Measurements from ENCODE around the gene TLE2. TPM values are rescaled to one million over a fixed set of nuclear protein-coding genes. Genes with fewer than 3 reads are reported as not detected.

The TLE2 gene
- total and polyA plus RNA-seq, 2 donors (not counting 3 experiments of a cell fraction or from before 2014, with no cell fraction given): 32.0 to 38.8 TPM

DNA sequence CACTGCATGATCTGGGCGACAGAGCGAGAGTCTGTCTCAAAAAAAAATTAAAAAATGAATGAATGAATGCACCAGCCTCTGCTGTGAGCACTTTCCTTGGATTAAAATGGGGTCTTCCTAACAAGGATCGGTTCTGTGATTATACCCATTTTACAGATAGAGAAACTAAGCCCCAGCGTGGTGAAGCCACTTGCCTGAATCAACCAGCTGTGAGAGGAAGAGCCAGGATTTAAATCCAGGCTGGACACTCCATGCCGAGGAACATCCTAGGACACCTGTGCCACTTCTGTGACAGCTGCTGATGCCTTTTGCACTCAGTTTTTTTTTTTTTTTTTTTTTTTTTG is 19.1 kb upstream of the TLE2 start:
- Histone ChIP-seq H3K9me3 (replicated peaks; ENCODE audit: control insufficient read depth, insufficient read depth, low read length) (no peaks in the 10 kb centered on the region), H3K4me2 (ENCODE audit: insufficient read depth, low read length) (no peak overlapping the region), H3K4me3 (replicated peaks in 1 of 3; ENCODE audit: insufficient read depth in 1 of 3, low read depth in 1 of 3, low read length in 3 of 3) (no peak overlapping the region), H3K4me1 (ENCODE audit: control insufficient read depth, extremely low read depth, insufficient read depth, low read length) (peaks cover 4% of the 10 kb centered on the region), H3K36me3 (ENCODE audit: control insufficient read depth in 2 of 2, extremely low read depth in 1 of 2, insufficient read depth in 2 of 2, low read length in 2 of 2) (peaks cover 0 to under 1% of the 10 kb centered on the region in 2 experiments), H3K27ac (ENCODE audit: insufficient read depth, low read depth, low read length) (no peak overlapping the region), H3K9ac (replicated peaks; ENCODE audit: extremely low read depth, insufficient read depth, low read length) (no peak overlapping the region), H4K20me1 (replicated peaks; ENCODE audit: control insufficient read depth, extremely low read depth, insufficient read depth, low read length) (no peaks in the 10 kb centered on the region), H3K79me2 (ENCODE audit: control insufficient read depth, insufficient read depth, low read length) (no peaks in the 10 kb centered on the region), H3K9me1 (replicated peaks; ENCODE audit: control insufficient read depth, extremely low read depth, insufficient read depth, low read length) (no peaks in the 10 kb centered on the region), H3K27me3 (ENCODE audit: control insufficient read depth in 2 of 2, insufficient read depth in 2 of 2, low read length in 2 of 2) (no peaks in the 10 kb centered on the region), H2AFZ (ENCODE audit: low read depth, low read length) (no peak overlapping the region)
- CTCF ChIA-PET: interaction anchor here (1.4 kb wide), 1 partner anchor 11 kb away, joined by 3 read pairs; no protein-coding TSS in a partner anchor
- DNase-seq (ENCODE audit: low read depth, low spot score): no peak
- BruUV-seq (replicated peaks): no TSS peak
- dilution Hi-C loops (cut with MboI; ENCODE audit: extremely low pct_ligation_motif_present, low sequenced_read_pairs): no loop called here
- TF ChIP-seq POLR2A (IDR thresholded peaks at IDR 0.05; ENCODE audit: low read depth, low read length) (no peak), POLR2AphosphoS5 (IDR thresholded peaks at IDR 0.05; ENCODE audit: insufficient read depth, low read depth, low read length) (no peak), GATA2 (IDR thresholded peaks at IDR 0.05; ENCODE audit: insufficient read depth, insufficient read length, low read depth, low read length) (no peak)
- TF ChIP-seq, protein P1, sequence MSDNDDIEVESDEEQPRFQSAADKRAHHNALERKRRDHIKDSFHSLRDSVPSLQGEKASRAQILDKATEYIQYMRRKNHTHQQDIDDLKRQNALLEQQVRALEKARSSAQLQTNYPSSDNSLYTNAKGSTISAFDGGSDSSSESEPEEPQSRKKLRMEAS (IDR thresholded peaks at IDR 0.05; ENCODE audit: insufficient read depth, insufficient read length): no peak
- intact Hi-C loops (cut with micrococcal nuclease): no loop called here
- FAIRE-seq: no peak
- POLR2A ChIA-PET: no interaction called here

DNA sequence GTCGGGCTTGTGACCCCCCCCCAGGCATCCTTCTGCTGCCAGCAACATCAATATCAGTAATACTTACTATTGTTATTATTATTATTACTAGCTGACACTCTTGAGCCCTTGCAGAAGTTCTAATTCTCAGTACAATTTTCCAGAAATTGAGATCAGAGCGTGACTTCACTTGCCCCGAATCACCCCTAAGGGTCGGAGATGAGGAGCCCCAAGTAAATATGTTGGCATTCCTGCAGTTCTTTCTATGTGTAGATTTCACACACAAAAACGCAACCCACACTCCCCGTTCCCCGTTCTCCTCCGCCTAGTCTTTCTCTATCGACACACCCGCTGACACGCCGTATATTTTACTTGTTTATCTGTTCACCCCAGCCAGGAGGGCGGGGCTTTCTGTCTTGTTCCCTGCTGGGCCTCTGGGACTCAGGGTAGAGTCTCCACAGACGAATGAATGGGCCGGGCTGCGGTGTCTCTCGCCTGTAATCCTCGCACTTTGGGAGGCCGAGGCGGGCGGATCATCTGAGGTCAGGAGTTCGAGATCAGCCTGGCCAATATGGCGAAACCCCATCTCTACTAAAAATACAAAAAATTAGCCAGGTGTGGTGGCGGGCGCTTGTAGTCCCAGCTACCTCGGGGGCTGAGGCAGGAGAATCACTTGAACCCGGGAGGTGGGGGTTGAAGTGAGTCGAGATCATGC is 18.6 kb upstream of the TLE2 start:
- CTCF ChIA-PET: interaction anchor here (1.4 to 1.7 kb wide), 2 partner anchors 10 to 12 kb away, joined by 3 to 9 read pairs; no protein-coding TSS in a partner anchor
- Histone ChIP-seq H3K9ac (replicated peaks; ENCODE audit: extremely low read depth, insufficient read depth, low read length) (no peak overlapping the region), H4K20me1 (replicated peaks; ENCODE audit: control insufficient read depth, extremely low read depth, insufficient read depth, low read length) (no peaks in the 10 kb centered on the region), H3K9me3 (replicated peaks; ENCODE audit: control insufficient read depth, insufficient read depth, low read length) (no peaks in the 10 kb centered on the region), H3K9me1 (replicated peaks; ENCODE audit: control insufficient read depth, extremely low read depth, insufficient read depth, low read length) (no peaks in the 10 kb centered on the region), H3K79me2 (ENCODE audit: control insufficient read depth, insufficient read depth, low read length) (no peaks in the 10 kb centered on the region), H2AFZ (ENCODE audit: low read depth, low read length) (peak overlapping the region; percentile 72), H3K36me3 (ENCODE audit: control insufficient read depth in 2 of 2, extremely low read depth in 1 of 2, insufficient read depth in 2 of 2, low read length in 2 of 2) (no peaks in the 10 kb centered on the region), H3K4me1 (ENCODE audit: control insufficient read depth, extremely low read depth, insufficient read depth, low read length) (peaks cover 4% of the 10 kb centered on the region), H3K27ac (ENCODE audit: insufficient read depth, low read depth, low read length) (no peak overlapping the region), H3K27me3 (ENCODE audit: control insufficient read depth in 2 of 2, insufficient read depth in 2 of 2, low read length in 2 of 2) (no peaks in the 10 kb centered on the region), H3K4me3 (replicated peaks in 1 of 3; ENCODE audit: insufficient read depth in 1 of 3, low read depth in 1 of 3, low read length in 3 of 3) (peak overlapping the region; percentile 29 to 68 (median 32)), H3K4me2 (ENCODE audit: insufficient read depth, low read length) (peak overlapping the region; percentile 89)
- TF ChIP-seq, protein P2, sequence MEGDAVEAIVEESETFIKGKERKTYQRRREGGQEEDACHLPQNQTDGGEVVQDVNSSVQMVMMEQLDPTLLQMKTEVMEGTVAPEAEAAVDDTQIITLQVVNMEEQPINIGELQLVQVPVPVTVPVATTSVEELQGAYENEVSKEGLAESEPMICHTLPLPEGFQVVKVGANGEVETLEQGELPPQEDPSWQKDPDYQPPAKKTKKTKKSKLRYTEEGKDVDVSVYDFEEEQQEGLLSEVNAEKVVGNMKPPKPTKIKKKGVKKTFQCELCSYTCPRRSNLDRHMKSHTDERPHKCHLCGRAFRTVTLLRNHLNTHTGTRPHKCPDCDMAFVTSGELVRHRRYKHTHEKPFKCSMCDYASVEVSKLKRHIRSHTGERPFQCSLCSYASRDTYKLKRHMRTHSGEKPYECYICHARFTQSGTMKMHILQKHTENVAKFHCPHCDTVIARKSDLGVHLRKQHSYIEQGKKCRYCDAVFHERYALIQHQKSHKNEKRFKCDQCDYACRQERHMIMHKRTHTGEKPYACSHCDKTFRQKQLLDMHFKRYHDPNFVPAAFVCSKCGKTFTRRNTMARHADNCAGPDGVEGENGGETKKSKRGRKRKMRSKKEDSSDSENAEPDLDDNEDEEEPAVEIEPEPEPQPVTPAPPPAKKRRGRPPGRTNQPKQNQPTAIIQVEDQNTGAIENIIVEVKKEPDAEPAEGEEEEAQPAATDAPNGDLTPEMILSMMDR (IDR thresholded peaks at IDR 0.05; ENCODE audit: extremely low read depth in 1 of 2, insufficient read depth in 1 of 2, low read depth in 1 of 2, low read length in 2 of 2): no peak
- TF ChIP-seq JUN (IDR thresholded peaks at IDR 0.05; ENCODE audit: borderline replicate concordance, insufficient read depth, insufficient read length, low read depth): no peak
- FAIRE-seq (peak; percentile 82), DNase-seq (ENCODE audit: low read depth, low spot score) (peak; percentile 73)
- intact Hi-C loops (cut with micrococcal nuclease) (no loop called here), dilution Hi-C loops (cut with MboI; ENCODE audit: extremely low pct_ligation_motif_present, low sequenced_read_pairs) (no loop called here)
- no TSS peak for BruUV-seq (replicated peaks)
- POLR2A ChIA-PET: no interaction called here

Measured in endothelial cell of umbilical vein (primary cell).